ENCODE measurements around the gene TLR1.
"Not testable (repeated sequence)": the region's sequence is repeated elsewhere in the genome, so short reads cannot be mapped to it uniquely, and the experiment has no call there.

Gene TLR1

DNA sequence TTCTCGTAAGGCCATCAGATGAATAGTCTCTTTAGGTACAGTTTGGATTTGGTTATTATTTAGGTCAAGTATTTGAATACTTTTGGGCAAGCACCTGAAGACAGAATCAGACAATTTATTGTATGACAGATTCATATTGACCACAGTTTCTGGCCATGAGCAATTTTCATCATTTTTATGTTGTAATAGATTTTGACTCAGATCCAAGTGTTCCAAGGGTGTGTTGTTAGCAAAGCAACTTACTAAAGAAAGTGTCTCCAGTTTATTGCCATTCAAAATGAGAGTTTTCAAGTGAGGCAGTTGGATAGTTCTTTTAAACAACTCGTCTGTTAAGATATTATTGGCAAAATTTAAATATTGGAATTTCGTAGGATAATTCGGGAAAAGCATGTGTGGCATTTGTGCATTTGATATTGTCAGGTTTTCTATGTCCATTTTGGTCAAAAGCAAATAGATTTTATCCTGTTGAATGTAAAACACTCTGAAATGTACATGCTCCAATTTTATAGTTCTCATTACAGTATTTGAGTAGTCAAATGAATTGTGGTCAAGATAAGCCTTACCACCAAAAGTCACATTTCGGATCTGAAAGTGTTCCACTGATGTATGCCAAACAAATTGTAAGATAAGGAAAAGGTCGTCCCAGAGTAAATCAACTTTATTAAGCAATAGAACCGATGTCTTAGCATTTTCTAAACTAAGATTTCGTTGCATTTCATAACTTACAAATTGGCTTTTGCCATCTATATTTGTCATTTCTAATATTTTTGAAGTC, 30.2 kb downstream of the TLR1 start:
- no peak for DNase-seq

DNA sequence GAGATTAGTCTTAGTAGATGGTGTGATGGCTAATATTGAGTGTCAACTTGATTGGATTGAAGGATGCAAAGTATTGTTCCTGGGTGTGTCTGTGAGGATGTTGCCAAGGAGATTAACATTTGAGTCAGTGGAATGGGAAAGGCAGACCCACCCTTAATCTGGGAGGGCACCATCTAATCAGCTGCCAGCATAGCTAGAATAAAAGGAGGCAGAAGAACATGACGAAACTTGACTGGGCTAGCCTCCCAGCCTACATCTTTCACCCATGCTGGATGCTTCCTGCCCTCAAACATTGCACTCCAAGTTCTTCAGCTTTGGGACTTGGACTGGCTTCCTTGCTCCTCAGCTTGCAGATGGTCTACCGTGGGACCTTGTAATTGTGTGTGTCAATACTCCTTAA, 34.3 kb downstream of the TLR1 start:
- not testable (repeated sequence) for DNase-seq

DNA sequence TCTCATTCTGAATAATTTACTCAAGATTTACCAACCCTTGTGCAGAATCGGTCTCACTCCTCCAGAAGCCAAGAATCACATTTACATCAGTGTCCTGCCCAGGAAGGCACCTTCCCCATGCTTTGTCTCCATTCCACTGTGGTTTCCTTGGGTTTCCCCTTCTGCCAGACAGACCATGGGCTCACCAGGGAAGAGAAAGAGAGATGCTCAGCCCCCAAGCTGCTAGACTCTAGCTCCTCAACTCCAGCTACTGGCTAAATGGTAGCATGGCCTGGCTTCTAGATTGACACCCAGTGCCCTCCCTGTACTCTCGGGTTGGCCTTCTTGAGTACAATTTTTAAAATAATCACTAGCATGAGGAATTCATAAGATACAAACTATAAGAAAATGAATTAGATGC, 34.7 kb downstream of the TLR1 start:
- DNase-seq, result no peak

DNA sequence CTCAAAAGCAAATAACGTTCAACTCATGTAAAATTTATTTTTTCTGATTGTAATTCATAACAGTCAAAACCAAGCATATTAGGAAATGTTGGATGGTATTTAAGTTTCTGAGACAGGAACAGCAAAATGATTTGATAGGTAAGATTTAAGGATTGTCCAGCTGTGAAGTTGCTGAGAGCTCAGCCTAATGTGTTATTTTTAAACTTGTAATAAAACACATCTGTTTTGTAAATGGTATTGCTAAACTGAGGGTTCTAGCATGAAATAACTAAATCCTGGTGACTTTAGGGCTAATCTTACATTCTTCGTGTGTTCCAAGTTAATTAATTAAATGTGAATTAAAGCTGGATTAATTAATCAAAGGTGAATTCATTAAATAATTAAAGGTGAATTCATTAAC, 35.1 kb downstream of the TLR1 start:
- no peak for DNase-seq

DNA sequence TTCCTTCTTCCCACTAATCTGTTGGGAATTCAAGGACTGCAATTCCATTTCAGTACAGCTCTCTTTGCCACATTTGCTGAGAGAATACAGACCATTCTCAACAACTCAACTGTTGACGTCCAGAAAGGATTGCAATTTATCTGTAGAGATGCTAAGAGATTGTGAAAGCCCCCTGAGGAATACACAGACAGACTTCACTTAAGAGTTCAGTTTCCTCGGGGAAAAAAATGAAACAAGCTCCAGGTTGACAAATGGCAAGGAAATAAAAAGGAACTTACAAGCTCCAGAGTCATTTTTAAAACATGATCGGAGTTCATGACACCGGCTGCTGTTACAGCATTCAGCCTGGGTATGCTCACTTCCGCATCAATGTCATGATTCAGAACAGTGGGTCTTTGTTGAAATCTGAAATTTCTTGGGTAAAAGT, 35.6 kb downstream of the TLR1 start:
- no peak for DNase-seq

DNA sequence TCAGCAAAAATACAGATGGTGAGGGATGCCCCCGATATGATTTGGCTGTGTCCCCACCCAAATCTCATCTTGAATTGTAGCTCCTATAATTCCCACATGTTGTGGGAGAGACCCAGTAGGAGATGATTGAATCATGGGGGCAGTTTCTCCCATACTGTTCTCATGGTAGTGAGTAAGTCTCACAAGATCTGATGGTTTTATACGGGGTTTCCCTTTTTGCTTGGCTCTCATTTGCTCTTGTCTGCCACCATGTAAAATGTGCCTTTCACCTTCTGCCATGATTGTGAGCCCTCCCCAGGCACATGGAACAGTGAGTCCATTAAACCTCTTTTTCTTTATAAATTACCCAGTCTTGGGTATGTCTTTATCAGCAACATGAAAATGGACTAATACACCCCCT, 37.7 kb downstream of the TLR1 start:
- not testable (repeated sequence) for DNase-seq

DNA sequence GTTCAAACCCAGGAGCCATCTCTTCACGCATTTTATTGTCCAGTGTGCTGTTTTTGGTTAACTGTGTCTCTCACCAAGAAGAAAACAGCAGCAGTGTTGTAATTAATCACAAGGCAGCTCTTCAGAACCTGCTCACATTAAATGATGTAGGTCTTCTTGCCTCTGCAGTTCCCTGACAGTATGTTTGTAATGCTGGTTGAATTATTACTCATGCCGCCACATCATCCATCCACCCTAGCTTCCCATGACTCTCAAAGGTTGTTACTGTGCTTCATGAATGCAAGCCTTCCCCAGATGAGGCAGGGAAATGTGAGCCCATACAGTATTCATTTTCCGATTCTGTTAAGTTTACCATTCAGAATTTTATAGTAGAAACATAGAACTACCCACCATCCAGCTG, 39.2 kb downstream of the TLR1 start:
- no peak for DNase-seq

DNA sequence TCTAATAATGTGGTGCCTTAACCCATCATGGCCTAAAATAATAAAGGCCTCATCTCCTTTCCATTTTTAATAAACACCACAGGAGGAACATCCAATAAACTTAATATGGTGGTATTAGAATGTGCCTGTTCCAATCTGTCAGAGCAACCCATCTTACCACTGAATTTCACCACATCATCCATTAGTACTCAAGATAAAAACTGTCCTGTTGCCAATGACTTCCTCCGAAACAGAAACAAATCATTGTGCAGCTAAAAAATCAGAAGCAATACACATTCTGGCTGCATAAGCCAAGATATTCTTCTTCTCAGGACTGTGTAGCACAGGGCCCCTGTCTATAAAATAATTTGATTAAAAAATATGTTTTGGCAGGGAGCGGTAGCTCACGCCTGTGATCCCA, 40.3 kb downstream of the TLR1 start:
- no peak for DNase-seq

DNA sequence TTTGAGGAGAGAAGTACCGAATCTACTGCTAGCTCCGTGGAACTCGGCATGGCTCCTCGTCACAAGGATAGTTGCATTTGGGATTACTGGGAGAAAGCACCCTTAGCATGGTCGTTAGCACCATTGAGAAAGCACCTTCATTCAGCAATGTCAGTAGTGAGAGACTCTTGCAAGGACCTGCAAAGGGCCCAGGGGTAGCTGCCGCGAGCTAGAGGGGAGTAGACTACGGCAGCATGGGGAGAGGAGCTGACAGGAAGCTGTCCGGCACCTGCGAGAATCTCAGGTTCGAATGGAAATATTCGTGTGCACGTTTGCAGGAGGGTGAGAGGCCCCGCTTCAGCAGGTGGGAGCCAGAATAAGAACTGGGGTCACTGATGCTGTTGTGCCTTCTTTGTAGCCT, 42.0 kb downstream of the TLR1 start:
- no peak for DNase-seq

DNA sequence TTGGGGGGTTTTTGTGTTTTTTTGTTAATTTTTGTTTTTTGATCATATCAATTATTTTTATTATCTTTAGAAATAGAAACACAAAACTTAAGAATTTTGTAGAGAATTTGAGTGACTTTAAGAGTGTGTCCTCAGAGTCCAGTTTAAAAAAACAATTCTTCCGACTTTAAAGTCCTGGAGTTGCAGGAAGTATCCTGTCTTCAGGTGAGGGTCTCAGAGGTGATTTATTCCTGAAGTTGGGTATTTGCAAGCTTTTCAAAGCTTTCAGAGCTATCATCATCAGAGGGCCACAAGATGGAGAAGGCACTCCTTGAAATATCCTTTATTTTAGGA, 44.8 kb downstream of the TLR1 start:
- no peak for DNase-seq

DNA sequence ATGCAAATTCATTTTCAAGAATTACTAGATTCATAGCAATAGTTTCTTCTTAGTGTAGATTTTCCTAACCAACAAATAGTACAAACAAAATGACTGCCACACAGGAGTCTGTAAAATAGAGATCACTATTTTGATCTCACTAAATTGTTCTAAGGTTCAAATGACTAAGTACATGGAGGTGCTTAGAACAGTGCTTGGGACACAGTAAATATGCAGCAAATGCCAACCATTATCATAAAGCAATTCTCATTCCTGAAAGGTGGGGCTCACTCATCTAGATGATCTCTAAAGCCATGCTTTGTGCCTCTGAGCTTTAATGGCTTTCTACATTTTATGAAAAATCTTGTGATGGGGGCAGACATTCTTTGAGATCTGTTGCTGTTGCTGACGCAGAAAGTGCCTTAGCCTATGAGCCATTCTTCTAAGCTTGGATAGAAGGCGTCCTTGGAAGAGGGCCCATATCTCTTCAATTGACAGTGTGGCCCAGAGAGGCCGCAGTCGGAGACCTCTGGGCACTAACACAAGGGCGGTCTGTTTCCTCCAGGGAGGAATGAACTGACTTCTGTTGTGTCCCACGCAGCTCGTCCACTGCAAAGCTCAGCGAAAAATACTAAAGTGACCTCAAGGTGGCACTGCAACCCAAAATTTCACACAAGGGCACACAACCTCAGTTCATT, 45.3 kb downstream of the TLR1 start:
- no peak for DNase-seq

DNA sequence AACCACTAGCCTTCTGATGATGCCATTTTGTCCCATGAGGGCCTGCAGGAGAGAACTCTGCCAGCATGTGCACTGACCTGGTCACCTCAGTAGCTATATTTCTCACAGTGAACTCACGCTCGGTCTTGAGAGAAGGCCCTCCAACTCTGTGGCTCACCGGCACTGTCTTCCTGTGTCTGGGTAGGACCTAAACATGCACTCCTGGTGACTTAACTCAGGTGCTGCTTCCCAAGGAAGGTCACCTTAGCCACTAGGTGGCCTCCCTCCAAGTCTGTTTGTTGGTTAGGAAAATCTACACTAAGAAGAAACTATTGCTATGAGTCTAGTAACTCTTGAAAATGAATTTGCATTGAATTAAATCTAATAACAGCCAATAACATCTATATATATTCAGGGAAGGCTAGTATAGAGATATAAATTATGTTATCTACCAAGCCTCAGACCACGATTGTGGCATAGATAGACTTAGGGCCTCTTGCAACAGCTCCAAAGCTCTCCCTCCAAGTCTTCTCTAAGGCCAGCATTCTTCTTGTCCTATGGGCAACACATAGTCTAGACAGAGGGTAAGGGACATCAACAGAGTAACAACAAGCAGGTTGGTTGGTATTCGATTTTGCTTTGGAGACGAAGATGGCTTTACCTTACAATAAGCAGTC, 46.5 kb downstream of the TLR1 start:
- no peak for DNase-seq

DNA sequence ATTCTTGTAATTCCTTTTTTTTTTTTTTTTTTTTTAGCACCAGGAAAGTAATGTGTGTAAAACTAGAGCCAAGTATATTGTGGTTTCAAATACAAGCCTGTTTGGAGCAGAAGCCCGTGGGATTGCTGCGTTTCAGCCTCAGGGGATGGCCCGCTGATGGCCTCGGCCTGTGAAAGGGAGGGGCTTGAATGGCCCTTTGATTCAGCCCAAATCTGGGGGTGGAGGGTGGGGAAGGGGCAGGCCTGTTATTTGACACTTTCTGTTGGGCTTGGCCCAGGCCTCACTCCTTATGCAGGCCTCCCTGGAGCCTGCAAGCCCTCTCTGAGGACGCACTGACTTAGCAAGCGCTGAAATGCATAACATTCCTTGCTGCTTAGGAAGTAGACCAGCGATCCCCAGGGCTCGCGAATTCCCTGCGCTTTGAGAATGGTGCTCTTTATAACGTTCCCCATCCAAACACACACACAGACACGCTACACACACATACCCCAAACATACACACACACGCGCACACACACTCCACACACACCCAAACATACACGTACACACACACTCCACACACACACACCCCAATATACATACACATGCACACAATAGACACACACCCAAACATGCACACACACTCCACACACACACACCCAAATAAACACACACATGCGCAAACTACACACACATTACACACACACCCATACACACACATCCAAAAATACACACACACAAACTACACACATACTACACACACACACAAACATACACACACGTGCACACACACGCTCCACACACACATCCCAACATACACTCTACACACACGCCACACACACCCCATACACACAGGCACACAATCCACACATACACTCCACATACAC, 51.4 kb downstream of the TLR1 start:
- DNase-seq, result peak; percentile 45

DNA sequence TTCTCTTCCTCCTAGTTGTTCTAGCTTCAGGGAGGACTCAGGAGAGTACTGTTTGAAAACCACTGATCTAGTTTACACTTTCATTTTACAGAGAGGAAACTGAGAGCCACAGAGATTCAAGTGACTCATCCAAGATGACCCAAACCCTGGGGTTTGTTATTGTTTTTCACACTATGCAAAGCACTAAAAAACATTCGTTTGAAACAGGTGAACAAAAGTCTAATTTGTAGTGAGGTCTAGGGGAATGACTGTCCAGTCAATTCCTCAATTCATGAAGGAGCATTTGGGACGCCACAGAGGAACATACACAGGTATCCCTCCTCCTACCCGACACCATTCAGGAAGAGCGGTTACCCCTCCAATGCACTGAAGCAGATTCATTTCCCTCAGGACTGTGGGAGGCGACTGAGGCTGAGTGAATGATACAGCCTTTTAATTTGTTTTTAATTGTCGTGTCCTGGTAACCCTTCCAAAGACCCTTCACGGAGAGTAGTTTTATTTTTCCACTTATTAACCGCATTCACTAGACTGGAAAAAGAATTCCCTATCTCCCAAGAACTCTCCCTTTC, 52.1 kb downstream of the TLR1 start:
- DNase-seq, result no peak

DNA sequence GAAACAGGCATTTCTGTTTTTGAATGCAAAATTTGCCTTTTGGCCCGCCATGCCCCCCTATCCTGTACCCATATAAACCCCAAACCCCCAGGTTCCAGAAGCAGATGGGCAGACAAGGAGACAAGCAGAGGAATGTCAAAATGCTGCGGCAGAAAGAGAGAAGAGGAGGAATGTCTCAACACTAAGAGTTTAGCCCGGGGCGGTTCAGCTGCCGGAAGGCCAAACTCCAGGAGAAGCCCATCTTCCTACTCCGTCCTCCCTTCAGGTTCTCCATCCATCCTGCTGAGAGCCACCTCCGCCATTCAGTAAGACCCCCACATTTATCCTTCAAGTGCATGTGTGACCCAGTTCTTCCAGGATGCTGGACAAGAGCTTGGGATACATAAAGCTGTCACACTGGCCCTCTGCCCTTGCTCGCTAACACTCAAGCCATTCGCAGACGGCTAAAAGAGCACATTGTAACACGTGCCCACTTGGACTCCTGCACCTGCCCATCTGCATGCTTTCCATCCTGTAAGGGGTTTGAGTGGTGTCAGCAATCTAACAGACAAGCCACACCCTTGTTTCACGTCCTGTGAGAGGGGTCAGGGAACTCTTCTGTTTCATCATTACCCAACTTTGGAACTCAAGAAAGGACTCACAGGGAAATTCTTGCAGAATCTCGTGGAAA, 53.1 kb downstream of the TLR1 start:
- no peak for DNase-seq

DNA sequence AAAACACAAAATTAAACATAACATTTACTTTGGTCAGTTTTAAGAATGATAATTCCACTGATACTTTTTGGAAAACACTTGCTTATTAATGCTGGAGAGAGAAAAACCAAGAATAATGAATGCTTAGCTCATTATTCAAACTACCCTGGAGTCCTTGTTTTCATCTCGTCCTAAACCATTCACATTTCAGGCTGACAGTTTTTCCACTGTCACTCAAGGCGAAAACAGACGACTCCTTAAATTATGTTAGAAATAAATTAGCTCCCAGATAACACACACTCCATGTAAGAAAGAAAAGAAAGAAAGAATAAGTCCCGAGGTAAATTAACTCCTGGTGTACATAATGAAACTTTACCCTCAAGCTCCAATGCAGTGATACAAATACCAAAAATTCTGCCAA, 55.3 kb downstream of the TLR1 start:
- DNase-seq, result no peak

DNA sequence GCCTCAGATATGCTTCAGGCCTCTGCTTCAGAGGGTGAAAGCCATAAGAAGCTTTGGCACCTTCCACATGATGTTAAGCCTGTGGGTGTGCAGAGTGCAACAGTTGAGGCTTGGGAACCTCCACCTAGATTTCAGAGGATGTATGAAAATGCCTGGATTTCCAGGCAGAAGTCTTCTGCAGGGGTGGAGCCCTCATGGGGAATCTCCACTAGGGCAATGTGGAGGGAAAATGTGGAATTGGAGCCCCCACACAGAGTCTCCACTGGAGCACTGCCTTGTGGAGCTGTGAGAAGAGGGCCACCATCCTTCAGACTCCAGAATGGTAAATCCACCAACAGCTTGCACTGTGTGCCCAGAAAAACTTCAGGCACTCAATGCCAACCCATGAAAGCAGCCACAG, 57.0 kb downstream of the TLR1 start:
- DNase-seq, result no peak
